SK-N-MC (cell line): ENCODE data around the gene VSIG10.

Experiments used
- EZH2 ChIP-seq: fragments of 200-600 bp; sonication (generic); IDR thresholded peaks from one replicate; pipeline ENCODE4 v1.6.1; 2017; ENCODE audit warnings: antibody characterized with exemption
- FOXP2 ChIP-seq: optimal IDR thresholded peaks from 2 replicates; pipeline ENCODE3; 2011; ENCODE audit warnings: mild to moderate bottlenecking, moderate library complexity; ENCODE audit not compliant: insufficient read depth; ENCODE audit errors: extremely low read length, control extremely low read depth
- POLR2AphosphoS5 ChIP-seq: IDR thresholded peaks from 2 replicates; pipeline ENCODE4 v1.6.1; 2012; ENCODE audit warnings: mild to moderate bottlenecking, low read depth, low read length, borderline replicate concordance

GRCh38 chr12:118046430-118046829, 57.4 kb downstream of the VSIG10 start:
- TF ChIP-seq EZH2 (no peak), POLR2AphosphoS5 (no peak), FOXP2 (no peak)
